Transverse colon (tissue), 4 donors: ENCODE measurements around the gene MAPKAP1. TPM values are rescaled to one million over a fixed set of nuclear protein-coding genes. Genes with fewer than 3 reads are reported as not detected.

Source experiments
- DNase-seq: peaks from one replicate; pipeline ENCODE4 v3.0.0-alpha.2; 2019
- H3K27ac ChIP-seq, 4 donors: fragments of 200-600 bp; sonication (generic); 2 replicates each; pipeline ENCODE4 v1.5.1; 2016 to 2018; ENCODE audit warnings: inconsistent platforms in 4 of 4
- H3K27me3 ChIP-seq: fragments of 200-600 bp; sonication (generic); 2 replicates; pipeline ENCODE4 v1.5.1; 2017; ENCODE audit warnings: inconsistent platforms
- H3K36me3 ChIP-seq, 4 donors: fragments of 200-600 bp; sonication (generic); 2 replicates each; pipeline ENCODE4 v1.5.1; 2017 to 2019; ENCODE audit warnings: inconsistent platforms in 4 of 4
- H3K4me1 ChIP-seq, 4 donors: fragments of 200-600 bp; sonication (generic); 2 replicates each; pipeline ENCODE4 v1.5.1; 2017 to 2020; ENCODE audit warnings: inconsistent platforms in 4 of 4
- H3K4me3 ChIP-seq, 4 donors: fragments of 200-600 bp; sonication (generic); 1 replicate in 1 of 4; 2 replicates in 3 of 4; pipeline versions ENCODE4 v1.5.1 to v1.6.1; 2017 to 2019; ENCODE audit warnings: inconsistent platforms in 4 of 4
- H3K9me3 ChIP-seq, 2 donors: fragments of 200-600 bp; sonication (generic); 2 replicates each; pipeline ENCODE4 v1.5.1; 2017 to 2019; ENCODE audit warnings: inconsistent platforms in 2 of 2
- CTCF ChIP-seq, 5 experiments: fragments of 200-600 bp in 3 of 5; fragments of 450-650 bp in 2 of 5; sonication (generic) in 3 of 5; IDR thresholded peaks; 1 replicate in 2 of 5; 2 replicates in 3 of 5; pipeline ENCODE4 v1.5.1; 2016 to 2017; ENCODE audit warnings: antibody characterized with exemption in 5 of 5, inconsistent platforms in 3 of 5, mild to moderate bottlenecking in 2 of 5, moderate library complexity in 1 of 5
- EP300 ChIP-seq: sonication (generic); formaldehyde crosslinking; IDR thresholded peaks from one replicate; pipeline ENCODE4 v1.6.1; 2017; ENCODE audit warnings: antibody characterized with exemption, low read depth
- POLR2A ChIP-seq: fragments of 450-650 bp; IDR thresholded peaks from one replicate; pipeline ENCODE4 v1.6.1; 2016; ENCODE audit warnings: antibody characterized with exemption, mild to moderate bottlenecking, moderate library complexity
- POLR2AphosphoS5 ChIP-seq, 3 donors: sonication (generic); formaldehyde crosslinking; IDR thresholded peaks; one replicate each; pipeline ENCODE4 v1.6.1; 2016; ENCODE audit warnings: antibody characterized with exemption in 3 of 3
- WGBS, 2 donors: methylation state at CpG; one replicate each; pipeline ENCODE4 v1.1.5; 2018; ENCODE audit warnings: low coverage in 1 of 2; 5-methylcytosine and 5-hydroxymethylcytosine counted together
- in situ Hi-C, 4 donors: fragments of 200-750 bp; cut with MboI; loops; one replicate each; pipeline versions ENCODE4 v1.15.0 to v1.15.1; 2017; ENCODE audit warnings: low sequenced_read_pairs in 3 of 4, low pct_ligation_motif_present in 1 of 4, low pct_unique_long_range_greater_than_20kb in 1 of 4
- intact Hi-C: fragments of 100-400 bp; cut with DNase I; formaldehyde crosslinking; loops from one replicate; pipeline ENCODE4 v1.15.1; 2023; ENCODE audit warnings: low total_unique reads
- total RNA-seq, 4 donors: library from RNA; depleted of rRNA; stranded (reverse); fragments of >200 nt; gene quantifications; one replicate each; pipeline ENCODE4 v1.1.0, GENCODE V29; 2016

Gene MAPKAP1
- total RNA-seq, 4 donors from 2014 or later = 59.8 to 83.4 (median 71.2) TPM

GRCh38 chr9:125497906-125498305, 209.1 kb downstream of the MAPKAP1 start:
- Histone ChIP-seq H3K27me3 (no peaks in the 10 kb centered on the region), H3K4me1 (peaks cover 0 to 17% (median 13%) of the 10 kb centered on the region in 4 donors), H3K4me3 (no peak overlapping the region), H3K27ac (no peak overlapping the region), H3K36me3 (peaks cover 0 to 4% (median 0%) of the 10 kb centered on the region in 4 donors), H3K9me3 (no peaks in the 10 kb centered on the region)
- DNase-seq = no peak
- 67 to 77% methylated on average over 1 of the region's 1 CpG for WGBS, 2 donors
- intact Hi-C loops (no loop called here), in situ Hi-C loops (no loop called here)
- TF ChIP-seq CTCF (IDR thresholded peaks at IDR 0.05) = no peak

GRCh38 chr9:125497478-125497877, 209.5 kb downstream of the MAPKAP1 start:
- H3K27ac ChIP-seq = no peak overlapping the region
- no peak for TF ChIP-seq POLR2A
- TF ChIP-seq POLR2AphosphoS5 (IDR thresholded peaks at IDR 0.05) = no peak
- TF ChIP-seq CTCF (IDR thresholded peaks at IDR 0.05) = no peak
- no peak for TF ChIP-seq EP300
- H3K9me3 ChIP-seq = no peaks in the 10 kb centered on the region
- in situ Hi-C loops = no loop called here
- peaks cover 0 to 21% (median 16%) of the 10 kb centered on the region in 4 donors for H3K4me1 ChIP-seq
- H3K36me3 ChIP-seq = peaks cover 0 to 4% (median 0%) of the 10 kb centered on the region in 4 donors
- no peak for DNase-seq
- H3K4me3 ChIP-seq = no peak overlapping the region
- intact Hi-C loops = no loop called here
- H3K27me3 ChIP-seq = no peaks in the 10 kb centered on the region

- intact Hi-C loops = no loop called here
- Histone ChIP-seq H3K9me3 (no peaks in the 10 kb centered on the region), H3K4me3 (no peak overlapping the region), H3K27me3 (no peaks in the 10 kb centered on the region), H3K4me1 (peaks cover 0 to 27% (median 18%) of the 10 kb centered on the region in 4 donors), H3K27ac (no peak overlapping the region), H3K36me3 (peaks cover 0 to under 1% (median 0%) of the 10 kb centered on the region in 4 donors)
- DNase-seq = no peak
- TF ChIP-seq CTCF (IDR thresholded peaks at IDR 0.05) (no peak), POLR2AphosphoS5 (IDR thresholded peaks at IDR 0.05) (no peak), EP300 (no peak), POLR2A (no peak)
- in situ Hi-C loops = no loop called here
- 85 to 93% methylated on average over 5 to 7 of the region's 7 CpGs for WGBS, 2 donors
Measured at GRCh38 chr9:125496313-125496834, 210.6 kb downstream of the MAPKAP1 start.

- TF ChIP-seq CTCF (IDR thresholded peaks at IDR 0.05) (no peak), POLR2AphosphoS5 (IDR thresholded peaks at IDR 0.05) (no peak), EP300 (no peak), POLR2A (no peak)
- intact Hi-C loops = no loop called here
- no peak overlapping the region for H3K4me3 ChIP-seq
- H3K27ac ChIP-seq = no peak overlapping the region
- no peak for DNase-seq
- in situ Hi-C loops = no loop called here
- WGBS, 2 donors = 56 to 87% methylated on average over 2 to 8 of the region's 8 CpGs
- no peaks in the 10 kb centered on the region for H3K27me3 ChIP-seq
- no peaks in the 10 kb centered on the region for H3K9me3 ChIP-seq
- H3K36me3 ChIP-seq = no peaks in the 10 kb centered on the region
- peaks cover 0 to 27% (median 18%) of the 10 kb centered on the region in 4 donors for H3K4me1 ChIP-seq
Measured at GRCh38 chr9:125495172-125496119, 211.6 kb downstream of the MAPKAP1 start.
